ENCODE data around the gene ZBTB4. TPM values are rescaled to one million over a fixed set of nuclear protein-coding genes. Genes with fewer than 3 reads are reported as not detected.

Gene ZBTB4
- total RNA-seq = 14.8 and 24.1 TPM in 2 replicates

DNA sequence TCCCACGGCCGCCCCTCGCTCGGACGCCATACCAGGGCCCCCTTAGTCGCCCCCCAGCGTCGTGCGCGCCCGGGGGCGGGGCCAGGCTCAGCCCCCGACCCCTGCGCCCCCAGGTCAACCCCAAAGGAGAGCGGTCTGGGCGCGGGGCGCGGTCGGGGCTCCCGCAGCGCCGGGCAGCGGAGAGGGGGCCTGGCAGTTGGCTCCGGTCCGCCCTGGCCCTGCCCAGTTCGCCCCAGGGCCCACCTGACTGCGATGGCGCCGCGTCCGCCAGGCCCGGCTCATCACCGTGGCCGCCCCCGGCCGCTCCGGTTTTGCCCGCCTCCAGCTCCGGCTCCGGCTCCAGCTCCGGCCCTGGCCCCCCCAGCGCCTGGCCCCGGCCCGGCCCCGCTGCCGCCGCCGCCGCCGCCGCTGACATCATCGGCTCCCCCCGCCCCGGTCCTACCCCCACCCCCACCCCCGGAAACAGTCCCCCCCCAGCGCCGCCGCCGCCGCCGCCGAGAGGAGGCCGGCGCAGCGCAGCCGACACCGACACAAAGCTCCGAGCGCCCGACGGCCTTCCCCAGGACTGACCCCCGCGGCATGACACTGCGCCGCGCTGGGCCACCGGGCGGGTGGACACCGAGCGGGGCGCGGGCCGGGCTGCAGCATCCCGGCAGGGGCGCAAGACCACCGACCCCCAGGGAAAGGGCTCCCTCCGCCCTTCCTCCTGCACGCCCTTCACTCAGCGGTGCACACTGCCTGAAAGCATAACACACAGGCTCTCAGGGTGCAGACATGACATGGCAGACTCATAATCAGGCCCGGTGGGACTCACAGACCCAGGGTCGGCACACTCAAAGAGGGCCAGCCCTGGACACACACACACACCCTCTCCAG is at the start of gene ZBTB4:
TSS of gene ZBTB4 (minus strand) at position 419 of the 876 bp plus-strand sequence. CDS start 12,830 bp downstream, outside the sequence.

DNA sequence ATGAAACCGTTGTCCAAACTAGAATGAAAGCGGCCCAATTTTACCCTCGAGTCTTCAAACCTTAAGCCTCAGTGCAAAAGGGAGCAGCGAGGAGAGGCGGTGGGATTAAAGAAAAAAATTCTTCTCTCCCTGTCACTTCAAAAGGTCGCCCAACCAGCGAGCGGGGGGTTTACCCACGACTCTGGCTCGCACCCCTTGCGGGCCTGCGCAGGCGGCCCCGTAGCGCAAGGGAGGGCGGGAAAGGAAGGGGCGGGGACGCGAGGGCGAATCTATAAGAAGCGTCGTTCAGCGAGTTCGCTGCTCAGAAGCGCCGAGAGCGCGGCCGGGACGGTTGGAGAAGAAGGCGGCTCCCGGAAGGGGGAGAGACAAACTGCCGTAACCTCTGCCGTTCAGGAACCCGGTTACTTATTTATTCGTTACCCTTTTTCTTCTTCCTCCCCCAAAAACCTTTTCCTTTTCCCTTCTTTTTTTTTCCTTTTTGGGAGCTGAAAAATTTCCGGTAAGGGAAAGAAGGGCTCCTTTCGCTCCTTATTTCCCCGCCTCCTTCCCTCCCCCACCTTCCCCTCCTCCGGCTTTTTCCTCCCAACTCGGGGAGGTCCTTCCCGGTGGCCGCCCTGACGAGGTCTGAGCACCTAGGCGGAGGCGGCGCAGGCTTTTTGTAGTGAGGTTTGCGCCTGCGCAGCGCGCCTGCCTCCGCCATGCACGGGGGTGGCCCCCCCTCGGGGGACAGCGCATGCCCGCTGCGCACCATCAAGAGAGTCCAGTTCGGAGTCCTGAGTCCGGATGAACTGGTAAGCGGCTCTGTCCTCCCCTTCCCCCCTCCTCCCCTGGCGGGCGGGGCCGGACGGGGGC is 4.9 kb upstream of the ZBTB4 start, which contains the start of gene POLR2A:
TSS of gene POLR2A (plus strand) at position 300 of the 852 bp plus-strand sequence.

GRCh38 chr17:7481275-7481674 is 1.8 kb upstream of the ZBTB4 start, which contains the start of gene SLC35G6:
TSS of gene SLC35G6 (plus strand) at chr17:7481446. CDS start at chr17:7481517, 71 bp downstream.

DNA sequence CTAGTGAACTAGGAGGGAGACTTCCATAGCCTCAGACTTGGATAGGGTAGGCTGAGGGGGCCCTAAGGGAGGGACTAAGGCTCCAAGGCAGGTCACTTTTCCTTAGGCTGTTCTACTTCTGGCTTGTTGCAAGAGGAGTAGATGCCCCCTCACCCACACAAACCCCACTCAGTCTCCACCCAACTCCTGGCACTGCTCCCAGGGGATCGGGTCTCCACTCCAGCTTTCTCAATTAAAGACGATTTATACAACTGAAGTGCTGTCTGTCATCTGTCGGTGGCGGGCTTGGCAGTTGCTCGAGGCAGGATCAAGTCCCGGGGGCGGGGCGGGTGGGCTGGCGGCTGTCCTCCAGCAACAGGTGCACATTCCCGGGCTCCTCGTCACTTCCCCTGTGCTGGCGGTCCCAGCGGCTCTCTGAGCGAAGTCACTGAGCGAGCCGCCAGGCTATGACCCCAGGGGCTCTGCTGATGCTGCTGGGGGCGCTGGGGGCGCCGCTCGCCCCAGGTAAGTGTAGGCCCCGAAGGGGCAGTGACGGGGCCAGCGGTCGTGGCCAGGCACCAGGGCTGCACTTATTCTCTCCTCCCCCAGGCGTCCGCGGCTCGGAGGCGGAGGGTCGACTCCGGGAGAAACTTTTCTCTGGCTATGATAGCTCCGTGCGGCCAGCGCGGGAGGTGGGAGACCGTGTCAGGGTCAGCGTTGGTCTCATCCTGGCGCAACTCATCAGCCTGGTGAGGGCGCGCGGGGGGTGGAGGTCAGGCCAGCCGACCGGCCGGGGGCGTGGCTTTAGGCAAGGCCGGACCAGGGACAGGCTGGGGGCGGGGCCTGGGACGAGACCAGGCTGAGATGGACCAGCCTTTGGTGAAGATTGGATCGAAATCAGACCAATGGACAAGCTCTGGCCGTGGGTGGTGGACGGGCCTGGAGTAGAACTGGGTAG is 34.5 kb downstream of the ZBTB4 start, which contains the start of gene CHRNB1:
TSS of gene CHRNB1 (plus strand) at position 380 of the 937 bp plus-strand sequence. CDS start at position 447, 67 bp downstream.

GRCh38 chr17:7439462-7440112 is 39.8 kb downstream of the ZBTB4 start, which contains the start of gene FGF11:
TSS of gene FGF11 (plus strand) at chr17:7439512. CDS start at chr17:7439621, 109 bp downstream.

GRCh38 chr17:7428557-7428956 is 50.9 kb downstream of the ZBTB4 start, which contains the start of gene SPEM3:
TSS of gene SPEM3 (plus strand) at chr17:7428857. CDS start at chr17:7428903, 46 bp downstream.

GRCh38 chr17:7425316-7425715 is 54.1 kb downstream of the ZBTB4 start, which contains the start of gene SPEM2:
TSS of gene SPEM2 (plus strand) at chr17:7425616. CDS start at chr17:7425689, 73 bp downstream.

GRCh38 chr17:7419819-7420610 is 59.4 kb downstream of the ZBTB4 start, which contains the start of gene SPEM1:
TSS of gene SPEM1 (plus strand) at chr17:7420324. CDS start at chr17:7420385, 61 bp downstream.

Other genes starting within 250 kb of the ZBTB4 start
- gene DVL2, start 245.1 kb downstream of the ZBTB4 start, total RNA-seq = 95.3 and 99.5 TPM in 2 replicates
- gene PHF23, start 240.2 kb downstream of the ZBTB4 start, total RNA-seq = 42.5 and 45.5 TPM in 2 replicates
- 74.6 and 149 TPM in 2 replicates for gene GABARAP, start 237.2 kb downstream of the ZBTB4 start, total RNA-seq
- gene CTDNEP1, start 227.9 kb downstream of the ZBTB4 start, total RNA-seq = 25.7 and 27.9 TPM in 2 replicates
- gene ELP5, start 227.4 kb downstream of the ZBTB4 start, total RNA-seq = 33.0 and 35.5 TPM in 2 replicates
- gene CLDN7, start 217.2 kb downstream of the ZBTB4 start, total RNA-seq = 2.1 and 4.5 TPM in 2 replicates
- gene SLC2A4, start 197.9 kb downstream of the ZBTB4 start, total RNA-seq = under 0.01 TPM in 2 replicates
- under 0.01 TPM in 2 replicates for gene YBX2, start 185.0 kb downstream of the ZBTB4 start, total RNA-seq
- gene EIF5A, start 172.0 kb downstream of the ZBTB4 start, total RNA-seq = 450 and 1,318 TPM in 2 replicates
- gene GPS2, start 164.3 kb downstream of the ZBTB4 start, total RNA-seq = 34.6 and 43.2 TPM in 2 replicates
- gene NEURL4, start 150.3 kb downstream of the ZBTB4 start, total RNA-seq = 24.0 and 32.6 TPM in 2 replicates
- 2.4 and 5.7 TPM in 2 replicates for gene ACAP1, start 143.1 kb downstream of the ZBTB4 start, total RNA-seq
- 6.5 and 9.4 TPM in 2 replicates for gene KCTD11, start 127.5 kb downstream of the ZBTB4 start, total RNA-seq
- not detected in 2 replicates for gene TMEM95, start 124.5 kb downstream of the ZBTB4 start, total RNA-seq
- under 0.01 and 0.66 TPM in 2 replicates for gene TNK1, start 98.5 kb downstream of the ZBTB4 start, total RNA-seq
- gene PLSCR3, start 85.1 kb downstream of the ZBTB4 start, total RNA-seq = 11.4 and 20.5 TPM in 2 replicates
- 69.7 and 102 TPM in 2 replicates for gene TMEM256, start 75.5 kb downstream of the ZBTB4 start, total RNA-seq
- gene NLGN2, start 71.8 kb downstream of the ZBTB4 start, total RNA-seq = 8.2 and 10.7 TPM in 2 replicates
- gene SPEM1, start 59.3 kb downstream of the ZBTB4 start, total RNA-seq = not detected in 2 replicates
- not detected in 2 replicates for gene SPEM2, start 54.0 kb downstream of the ZBTB4 start, total RNA-seq
- gene SPEM3, start 50.8 kb downstream of the ZBTB4 start, total RNA-seq = not detected in 2 replicates
- gene TMEM102, start 44.2 kb downstream of the ZBTB4 start, total RNA-seq = 1.2 and 2.2 TPM in 2 replicates
- gene FGF11, start 40.1 kb downstream of the ZBTB4 start, total RNA-seq = 0.77 and 1.7 TPM in 2 replicates
- 3.4 and 6.6 TPM in 2 replicates for gene CHRNB1, start 34.6 kb downstream of the ZBTB4 start, total RNA-seq
- gene SLC35G6, start 1.8 kb upstream of the ZBTB4 start, total RNA-seq = not detected in 2 replicates
- gene POLR2A, start 4.7 kb upstream of the ZBTB4 start, total RNA-seq = 90.6 and 114 TPM in 2 replicates
- 6.1 and 10.0 TPM in 2 replicates for gene TNFSF12, start 69.4 kb upstream of the ZBTB4 start, total RNA-seq
- 0.44 and 0.75 TPM in 2 replicates for gene TNFSF13, start 79.1 kb upstream of the ZBTB4 start, total RNA-seq
- gene SENP3, start 82.3 kb upstream of the ZBTB4 start, total RNA-seq = 73.1 and 83.8 TPM in 2 replicates
- 12.8 and 16.2 TPM in 2 replicates for gene CD68, start 100.0 kb upstream of the ZBTB4 start, total RNA-seq
- gene MPDU1, start 104.2 kb upstream of the ZBTB4 start, total RNA-seq = 77.5 and 140 TPM in 2 replicates
- gene SOX15, start 110.5 kb upstream of the ZBTB4 start, total RNA-seq = 0.12 and 0.33 TPM in 2 replicates
- 62.0 and 65.4 TPM in 2 replicates for gene FXR2, start 135.3 kb upstream of the ZBTB4 start, total RNA-seq
- gene SAT2, start 148.2 kb upstream of the ZBTB4 start, total RNA-seq = 30.0 and 43.9 TPM in 2 replicates
- gene SHBG, start 150.5 kb upstream of the ZBTB4 start, total RNA-seq = 0.11 and 0.37 TPM in 2 replicates
- not detected in 2 replicates for gene ATP1B2, start 171.3 kb upstream of the ZBTB4 start, total RNA-seq
- 14.9 and 23.9 TPM in 2 replicates for gene TP53, start 207.9 kb upstream of the ZBTB4 start, total RNA-seq
- gene WRAP53, start 208.8 kb upstream of the ZBTB4 start, total RNA-seq = 4.6 and 9.8 TPM in 2 replicates
- 0.11 and 0.12 TPM in 2 replicates for gene EFNB3, start 225.6 kb upstream of the ZBTB4 start, total RNA-seq
- 0.22 and 0.37 TPM in 2 replicates for gene DNAH2, start 238.1 kb upstream of the ZBTB4 start, total RNA-seq

All from uterine smooth muscle cell (primary cell).